NB4 (cell line): ENCODE results near the gene RNF19B.

ENCODE experiments used
- DNase-seq: peaks from one replicate; pipeline ENCODE4 v3.0.0; 2010; ENCODE audit warnings: low read depth
- H3K4me3 ChIP-seq: one replicate; pipeline ENCODE4 v1.5.1; 2011; ENCODE audit warnings: mild to moderate bottlenecking, low read depth, low read length, moderate library complexity
- MYC ChIP-seq: IDR thresholded peaks from 2 replicates; pipeline ENCODE4 v1.6.1; 2011; ENCODE audit warnings: low read depth, low read length
- POLR2A ChIP-seq: IDR thresholded peaks from 2 replicates; pipeline ENCODE4 v1.6.1; 2011; ENCODE audit warnings: mild to moderate bottlenecking; ENCODE audit not compliant: insufficient read length; ENCODE audit errors: extremely low read depth
- TF ChIP-seq, protein P1 (sequence below): IDR thresholded peaks from 2 replicates; pipeline ENCODE4 v1.6.1; 2011; ENCODE audit warnings: low read depth, low read length
- TF ChIP-seq, protein P2 (sequence below): IDR thresholded peaks from one replicate; pipeline ENCODE4 v1.5.1; 2012; ENCODE audit warnings: low read depth, low read length

RNF19B gene

DNA sequence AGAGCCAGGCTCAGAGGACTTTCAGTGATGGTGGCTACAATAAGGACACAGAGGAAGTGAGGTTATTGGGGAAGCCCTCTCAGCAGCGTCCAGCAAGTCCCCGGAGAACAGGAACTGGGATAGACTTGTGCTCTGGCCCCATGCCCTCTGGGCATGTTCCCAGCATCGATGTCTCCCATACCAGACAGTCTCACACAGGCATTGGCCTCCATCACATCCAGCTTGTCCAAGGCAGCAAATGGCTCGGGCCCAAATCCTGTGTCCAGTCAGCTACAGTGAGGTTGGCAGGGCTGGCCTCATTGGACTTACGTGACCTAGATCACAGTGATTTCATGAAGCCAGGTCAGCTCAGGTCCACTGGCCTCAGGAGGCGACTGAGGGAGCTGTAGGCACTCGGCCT, 43.8 kb downstream of the RNF19B start:
- DNase-seq, result no peak
- TF ChIP-seq, protein P1, sequence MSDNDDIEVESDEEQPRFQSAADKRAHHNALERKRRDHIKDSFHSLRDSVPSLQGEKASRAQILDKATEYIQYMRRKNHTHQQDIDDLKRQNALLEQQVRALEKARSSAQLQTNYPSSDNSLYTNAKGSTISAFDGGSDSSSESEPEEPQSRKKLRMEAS, result no peak
- TF ChIP-seq POLR2A (no peak), MYC (no peak)
- TF ChIP-seq, protein P2, sequence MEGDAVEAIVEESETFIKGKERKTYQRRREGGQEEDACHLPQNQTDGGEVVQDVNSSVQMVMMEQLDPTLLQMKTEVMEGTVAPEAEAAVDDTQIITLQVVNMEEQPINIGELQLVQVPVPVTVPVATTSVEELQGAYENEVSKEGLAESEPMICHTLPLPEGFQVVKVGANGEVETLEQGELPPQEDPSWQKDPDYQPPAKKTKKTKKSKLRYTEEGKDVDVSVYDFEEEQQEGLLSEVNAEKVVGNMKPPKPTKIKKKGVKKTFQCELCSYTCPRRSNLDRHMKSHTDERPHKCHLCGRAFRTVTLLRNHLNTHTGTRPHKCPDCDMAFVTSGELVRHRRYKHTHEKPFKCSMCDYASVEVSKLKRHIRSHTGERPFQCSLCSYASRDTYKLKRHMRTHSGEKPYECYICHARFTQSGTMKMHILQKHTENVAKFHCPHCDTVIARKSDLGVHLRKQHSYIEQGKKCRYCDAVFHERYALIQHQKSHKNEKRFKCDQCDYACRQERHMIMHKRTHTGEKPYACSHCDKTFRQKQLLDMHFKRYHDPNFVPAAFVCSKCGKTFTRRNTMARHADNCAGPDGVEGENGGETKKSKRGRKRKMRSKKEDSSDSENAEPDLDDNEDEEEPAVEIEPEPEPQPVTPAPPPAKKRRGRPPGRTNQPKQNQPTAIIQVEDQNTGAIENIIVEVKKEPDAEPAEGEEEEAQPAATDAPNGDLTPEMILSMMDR, result no peak
- no peak overlapping the region for H3K4me3 ChIP-seq

DNA sequence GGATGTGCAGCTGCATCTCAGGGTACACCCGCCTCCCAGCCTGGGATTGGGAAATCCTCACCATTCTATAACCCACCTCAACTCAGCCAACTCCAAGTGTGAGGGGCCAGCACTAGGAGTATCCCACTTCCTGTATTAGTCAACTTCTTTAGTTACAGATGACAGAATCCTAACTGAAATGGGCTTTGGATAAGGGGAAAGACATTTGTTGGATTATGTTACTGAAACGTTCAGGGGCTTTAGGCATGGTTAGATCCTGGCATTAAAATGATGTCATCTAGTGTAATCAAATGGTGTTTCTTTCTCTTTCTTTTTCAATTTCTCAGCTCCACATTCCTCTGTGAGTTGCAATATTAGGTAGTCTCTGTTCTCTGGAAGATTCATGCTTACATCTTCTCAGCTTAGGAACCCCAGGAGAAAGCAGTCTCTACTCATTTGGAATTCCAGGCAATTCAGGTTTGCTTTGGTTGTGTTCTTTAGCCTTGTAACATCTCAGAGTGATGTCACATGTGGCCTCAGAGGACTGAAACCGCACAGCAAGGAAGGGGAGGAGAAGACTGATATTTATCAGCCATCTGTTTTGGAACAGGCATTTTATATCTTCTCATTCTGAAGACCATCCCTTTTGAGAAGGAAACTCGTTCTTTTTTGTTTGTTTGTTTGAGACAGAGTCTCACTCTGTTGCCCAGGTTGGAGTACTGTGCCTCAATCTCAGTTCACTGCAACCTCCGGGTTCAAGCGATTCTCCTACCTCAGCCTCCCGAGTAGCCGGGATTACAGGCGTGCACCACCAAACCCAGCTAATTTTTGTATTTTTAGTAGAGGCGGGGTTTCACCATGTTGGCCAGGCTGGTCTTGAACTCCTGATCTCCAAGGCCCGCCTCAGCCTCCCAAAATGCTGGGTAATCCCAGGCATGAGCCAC, 44.5 kb downstream of the RNF19B start:
- peak; percentile 50 for DNase-seq
- no peak overlapping the region for H3K4me3 ChIP-seq
- no peak for TF ChIP-seq POLR2A
- TF ChIP-seq, protein P2, result no peak
- TF ChIP-seq MYC, result no peak
- TF ChIP-seq, protein P1, result no peak

DNA sequence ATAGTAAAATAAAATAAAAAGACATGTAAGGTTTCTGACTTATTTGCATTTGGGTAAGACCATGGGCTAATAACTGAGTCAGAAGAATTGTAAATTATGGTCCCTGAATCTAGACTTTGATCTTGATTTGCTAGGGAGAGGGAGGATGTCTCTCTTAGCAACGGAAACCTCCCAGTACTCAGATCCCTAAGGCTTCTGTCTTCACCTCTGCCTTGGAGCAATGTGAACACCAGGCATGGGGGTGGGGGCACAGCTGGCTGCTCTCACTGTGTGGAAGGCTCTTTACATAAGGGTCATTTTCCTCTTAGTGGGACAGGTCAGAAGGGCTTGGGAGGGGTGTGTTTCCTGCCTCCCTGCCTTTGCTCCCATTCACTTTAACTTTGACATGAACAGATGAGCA, 46.4 kb downstream of the RNF19B start:
- H3K4me3 ChIP-seq, result no peak overlapping the region
- TF ChIP-seq POLR2A, result no peak
- TF ChIP-seq, protein P2, result no peak
- TF ChIP-seq MYC, result no peak
- TF ChIP-seq, protein P1, result no peak
- DNase-seq, result no peak

DNA sequence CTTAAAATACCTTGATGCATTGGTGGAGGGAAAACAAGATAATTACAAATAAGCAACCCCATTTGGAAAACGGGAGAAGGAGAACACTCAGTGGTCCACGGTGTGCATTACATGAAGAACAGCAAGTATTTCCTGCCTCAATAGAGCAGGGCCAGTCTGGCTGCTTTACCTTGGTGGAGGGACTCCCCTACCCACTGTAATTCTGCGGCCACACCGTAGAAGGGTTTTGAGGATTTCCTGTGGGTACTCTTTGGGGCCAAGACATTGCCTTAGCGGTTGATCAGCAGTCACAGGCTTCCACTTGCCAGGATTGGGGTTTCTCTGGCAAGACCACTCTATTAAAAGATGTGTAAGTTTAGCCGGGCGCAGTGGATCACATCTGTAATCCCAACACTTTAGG, 47.1 kb downstream of the RNF19B start:
- TF ChIP-seq POLR2A (no peak), MYC (no peak)
- TF ChIP-seq, protein P1, result no peak
- TF ChIP-seq, protein P2, result no peak
- H3K4me3 ChIP-seq, result no peak overlapping the region
- DNase-seq, result no peak

DNA sequence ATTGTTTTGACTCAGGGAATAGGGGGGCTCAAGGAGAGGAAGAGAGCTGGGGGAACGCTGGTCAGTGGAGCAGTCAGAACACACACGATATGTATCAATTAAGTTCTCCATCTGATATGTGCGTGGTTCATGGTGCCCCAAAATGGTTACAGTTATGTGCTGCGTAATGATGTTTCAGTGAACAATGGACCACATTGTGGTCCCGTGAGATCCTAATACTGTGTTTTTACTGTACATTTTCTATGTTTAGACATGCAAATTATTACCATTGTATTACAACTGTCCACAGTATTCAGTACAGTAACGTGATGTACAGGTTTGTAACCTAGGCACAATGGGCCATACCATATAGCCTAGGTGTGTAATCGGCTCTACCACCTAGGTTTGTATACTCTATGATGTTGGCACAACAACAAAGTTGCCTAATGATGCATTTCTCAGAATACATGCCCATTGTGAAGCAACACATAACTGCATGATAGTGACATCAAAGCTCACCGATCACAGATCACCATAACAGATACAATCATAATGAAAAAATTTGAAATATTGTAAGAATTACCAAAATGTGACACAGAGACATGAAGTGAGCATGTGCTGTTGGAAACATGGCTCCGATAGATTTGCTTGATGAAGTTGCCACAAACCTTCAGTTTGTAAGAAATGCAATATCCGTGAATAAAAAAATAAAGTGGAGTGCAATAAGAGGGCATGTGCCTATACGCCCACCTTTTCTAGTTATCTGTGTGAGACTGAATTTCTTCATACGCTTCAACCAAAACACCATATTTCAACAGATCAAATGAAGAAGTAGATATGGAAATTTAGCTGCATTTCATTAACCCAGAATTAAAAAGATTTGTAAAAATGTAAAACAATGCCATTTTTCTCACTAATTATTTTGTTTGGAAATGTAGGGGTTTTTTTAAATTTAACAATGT, 48.6 kb downstream of the RNF19B start:
- no peak for DNase-seq
- H3K4me3 ChIP-seq, result no peak overlapping the region
- TF ChIP-seq, protein P2, result no peak
- no peak for TF ChIP-seq POLR2A
- no peak for TF ChIP-seq MYC
- TF ChIP-seq, protein P1, result no peak
